Neutrophil (primary cell): Measurements from ENCODE around the gene C9orf153.
"Not testable (repeated sequence)": the region's sequence is repeated elsewhere in the genome, so short reads cannot be mapped to it uniquely, and the experiment has no call there.

Experiments used
- H3K27ac ChIP-seq: fragments of 200-600 bp; sonication (generic); 2 replicates; pipeline ENCODE4 v1.5.1; 2016; ENCODE audit warnings: mild to moderate bottlenecking, moderate library complexity
- H3K27me3 ChIP-seq: fragments of 200-600 bp; sonication (generic); 2 replicates; pipeline ENCODE4 v1.6.0; 2016; ENCODE audit warnings: mild to moderate bottlenecking
- H3K36me3 ChIP-seq: fragments of 200-600 bp; sonication (generic); 2 replicates; pipeline ENCODE4 v1.5.1; 2017
- H3K4me1 ChIP-seq, 2 experiments: fragments of 200-600 bp in 1 of 2; sonication (generic) in 1 of 2; 1 replicate in 1 of 2; 2 replicates in 1 of 2; pipeline versions ENCODE4 v1.5.1 to v1.6.1; 2013 to 2016; ENCODE audit warnings: low read depth in 1 of 2, low read length in 1 of 2, mild to moderate bottlenecking in 1 of 2, moderate library complexity in 1 of 2; ENCODE audit not compliant: control insufficient read depth in 1 of 2, insufficient read depth in 1 of 2
- H3K4me3 ChIP-seq, 2 experiments: fragments of 200-600 bp in 1 of 2; sonication (generic) in 1 of 2; 1 replicate in 1 of 2; 2 replicates in 1 of 2; pipeline ENCODE4 v1.5.1; 2013 to 2016; ENCODE audit warnings: low read depth in 1 of 2, low read length in 1 of 2, mild to moderate bottlenecking in 1 of 2, moderate library complexity in 1 of 2
- H3K9me3 ChIP-seq: fragments of 200-600 bp; sonication (generic); 2 replicates; pipeline ENCODE4 v1.5.1; 2016
- CTCF ChIP-seq: fragments of 200-600 bp; sonication (generic); IDR thresholded peaks from 2 replicates; pipeline ENCODE4 v1.5.1; 2016; ENCODE audit warnings: antibody characterized with exemption

The C9orf153 gene

GRCh38 chr9:86300701-86301100, 41.2 kb upstream of the C9orf153 start:
- no peak overlapping the region for H3K4me3 ChIP-seq
- no peak for TF ChIP-seq CTCF
- H3K9me3 ChIP-seq, result no peaks in the 10 kb centered on the region
- no peak overlapping the region for H3K27ac ChIP-seq
- no peaks in the 10 kb centered on the region for H3K4me1 ChIP-seq
- peaks cover 100% of the 10 kb centered on the region for H3K36me3 ChIP-seq
- H3K27me3 ChIP-seq, result no peaks in the 10 kb centered on the region

- Histone ChIP-seq H3K9me3 (no peaks in the 10 kb centered on the region), H3K27ac (peak overlapping the region; percentile 4), H3K27me3 (no peaks in the 10 kb centered on the region), H3K36me3 (peaks cover 94% of the 10 kb centered on the region), H3K4me1 (no peaks in the 10 kb centered on the region), H3K4me3 (no peak overlapping the region)
- no peak for TF ChIP-seq CTCF
These were observed 39.4 kb upstream of the C9orf153 start for GRCh38 chr9:86298873-86299272.

- peaks cover 6 to 11% of the 10 kb centered on the region in 2 experiments for H3K4me1 ChIP-seq
- peaks cover 80% of the 10 kb centered on the region for H3K36me3 ChIP-seq
- H3K4me3 ChIP-seq, H3K27me3 ChIP-seq, H3K27ac ChIP-seq, H3K9me3 ChIP-seq: not testable (repeated sequence)
These were observed 30.9 kb upstream of the C9orf153 start for GRCh38 chr9:86290341-86290740.

- no peaks in the 10 kb centered on the region for H3K27me3 ChIP-seq
- H3K9me3 ChIP-seq, result no peaks in the 10 kb centered on the region
- no peak overlapping the region for H3K27ac ChIP-seq
- H3K36me3 ChIP-seq, result peaks cover 69% of the 10 kb centered on the region
- H3K4me1 ChIP-seq, result peaks cover 23 to 28% of the 10 kb centered on the region in 2 experiments
- no peak overlapping the region for H3K4me3 ChIP-seq
- no peak for TF ChIP-seq CTCF
These were observed 29.2 kb upstream of the C9orf153 start for GRCh38 chr9:86288499-86289198.

- Histone ChIP-seq H3K9me3 (no peaks in the 10 kb centered on the region), H3K27ac (peak overlapping the region; percentile 93), H3K4me3 (no peak overlapping the region), H3K27me3 (no peaks in the 10 kb centered on the region), H3K4me1 (peaks cover 32 to 37% of the 10 kb centered on the region in 2 experiments), H3K36me3 (peaks cover 55% of the 10 kb centered on the region)
- no peak for TF ChIP-seq CTCF
These were observed 27.6 kb upstream of the C9orf153 start for GRCh38 chr9:86287013-86287412.

GRCh38 chr9:86286278-86286677, 26.8 kb upstream of the C9orf153 start:
- Histone ChIP-seq H3K4me3 (no peak overlapping the region), H3K27ac (peak overlapping the region; percentile 93), H3K9me3 (no peaks in the 10 kb centered on the region), H3K27me3 (no peaks in the 10 kb centered on the region), H3K36me3 (peaks cover 53% of the 10 kb centered on the region), H3K4me1 (peaks cover 37 to 43% of the 10 kb centered on the region in 2 experiments)
- TF ChIP-seq CTCF, result no peak
